GM12891 (cell line): ENCODE results near the gene ST6GALNAC1.

Source experiments
- POLR2A ChIP-seq: IDR thresholded peaks from 2 replicates; pipeline ENCODE4 v1.6.1; 2011; ENCODE audit warnings: low read depth, low read length, control low read depth
- POLR2AphosphoS5 ChIP-seq: IDR thresholded peaks from 2 replicates; pipeline ENCODE4 v1.6.1; 2011; ENCODE audit warnings: low read depth, low read length, control low read depth
- SPI1 ChIP-seq: IDR thresholded peaks from 2 replicates; pipeline ENCODE4 v1.6.1; 2011; ENCODE audit warnings: low read depth, low read length, control low read depth
- TAF1 ChIP-seq: IDR thresholded peaks from 2 replicates; pipeline ENCODE4 v1.6.1; 2011; ENCODE audit warnings: low read depth, low read length, control low read depth

DNA sequence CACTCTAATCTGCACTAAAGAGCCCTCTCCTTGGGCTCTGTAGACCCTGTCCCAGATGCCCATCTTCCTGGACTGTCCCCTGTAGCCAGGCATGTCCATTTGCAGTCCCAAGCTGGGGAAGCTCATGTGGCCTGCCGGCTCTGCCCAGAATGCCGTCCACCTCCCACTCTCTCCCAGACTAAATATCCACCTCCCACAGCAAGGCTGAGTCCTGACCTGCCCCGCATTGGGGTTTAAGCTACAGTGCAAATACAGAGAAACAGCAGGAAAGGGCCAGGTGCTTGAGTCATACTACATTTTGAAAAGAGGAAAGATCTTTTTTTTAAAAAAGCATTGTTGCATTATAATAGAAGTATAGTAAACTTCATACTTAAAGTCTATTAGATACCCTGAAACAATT is 60.9 kb downstream of the ST6GALNAC1 start:
- no peak for TF ChIP-seq TAF1
- TF ChIP-seq POLR2AphosphoS5 = no peak
- TF ChIP-seq POLR2A = no peak
- no peak for TF ChIP-seq SPI1
